WTC11 (cell line): Measurements from ENCODE around the gene SERTAD1.

Experiments used
- CREM ChIP-seq: sonication (generic); formaldehyde crosslinking; IDR thresholded peaks from 2 replicates; pipeline ENCODE4 v1.8.1; 2022; ENCODE audit warnings: mild to moderate bottlenecking, missing genetic modification reagents, moderate library complexity
- JUN ChIP-seq: sonication (generic); formaldehyde crosslinking; IDR thresholded peaks from 2 replicates; pipeline ENCODE4 v1.8.0; 2023; ENCODE audit warnings: mild to moderate bottlenecking, missing genetic modification reagents
- MXD4 ChIP-seq: fragments of 250-450 bp; sonication (Bioruptor Pico); IDR thresholded peaks from 2 replicates; pipeline ENCODE4 v1.8.0; 2021; ENCODE audit warnings: mild to moderate bottlenecking, moderate library complexity, borderline replicate concordance
- NFYB ChIP-seq: sonication (generic); formaldehyde crosslinking; conservative IDR thresholded peaks from 2 replicates; pipeline ENCODE4 v1.8.0; 2022; ENCODE audit warnings: low read depth, missing genetic modification reagents
- TEAD1 ChIP-seq: sonication (generic); formaldehyde crosslinking; IDR thresholded peaks from 2 replicates; pipeline ENCODE4 v1.8.0; 2022; ENCODE audit warnings: mild to moderate bottlenecking, missing genetic modification reagents
- ZNF232 ChIP-seq: sonication (generic); formaldehyde crosslinking; IDR thresholded peaks from 2 replicates; pipeline ENCODE4 v1.8.0; 2022; ENCODE audit warnings: mild to moderate bottlenecking, missing genetic modification reagents
- TF ChIP-seq, protein P1 (sequence below): fragments of 200-600 bp; IDR thresholded peaks from 2 replicates; pipeline ENCODE4 v1.8.0; 2022; ENCODE audit warnings: antibody characterized with exemption
- TF ChIP-seq, protein P2 (sequence below): sonication (generic); formaldehyde crosslinking; IDR thresholded peaks from 2 replicates; pipeline ENCODE4 v1.8.1; 2023; ENCODE audit warnings: mild to moderate bottlenecking, missing genetic modification reagents, moderate library complexity
- TF ChIP-seq, protein P3 (sequence below): sonication (generic); formaldehyde crosslinking; IDR thresholded peaks from 2 replicates; pipeline ENCODE4 v1.8.0; 2023; ENCODE audit warnings: mild to moderate bottlenecking, missing genetic modification reagents

DNA sequence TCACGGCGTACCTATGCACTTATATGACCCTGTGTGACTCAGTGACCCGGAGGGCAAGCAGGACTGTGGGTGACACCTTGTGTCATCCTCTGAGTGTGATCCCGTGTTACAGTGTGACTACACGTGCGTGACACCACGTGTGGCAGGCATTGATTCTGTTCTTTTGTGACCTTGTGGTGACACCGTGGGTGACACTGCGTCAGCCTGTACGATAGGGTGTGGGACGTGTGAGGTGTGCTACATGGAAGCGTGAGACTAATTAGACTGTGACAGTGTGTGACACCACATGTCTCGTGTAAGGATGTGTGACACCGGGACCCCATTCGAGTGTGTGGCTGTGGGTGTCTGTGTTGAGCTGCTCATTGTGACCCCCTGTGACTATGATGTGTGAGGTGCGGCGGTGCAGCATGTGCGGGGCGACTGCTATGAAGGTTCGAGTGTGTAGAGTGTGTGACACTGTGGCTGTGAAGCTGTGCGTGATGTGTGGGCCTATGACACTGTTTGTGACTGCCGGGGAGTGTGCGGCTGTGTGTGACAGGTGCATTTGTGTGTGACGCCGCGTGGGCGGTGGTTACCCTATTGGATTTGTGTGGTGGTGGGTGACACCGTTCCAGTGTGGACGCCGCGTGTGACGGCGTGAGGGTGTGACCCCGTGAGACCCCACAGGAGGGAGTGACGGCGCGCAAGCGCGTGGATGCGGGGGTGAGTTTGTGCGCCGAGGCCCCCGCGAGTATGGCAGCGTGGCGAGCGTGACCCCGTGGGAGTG lies 40.6 kb upstream of the SERTAD1 start:
- TF ChIP-seq, protein P1, sequence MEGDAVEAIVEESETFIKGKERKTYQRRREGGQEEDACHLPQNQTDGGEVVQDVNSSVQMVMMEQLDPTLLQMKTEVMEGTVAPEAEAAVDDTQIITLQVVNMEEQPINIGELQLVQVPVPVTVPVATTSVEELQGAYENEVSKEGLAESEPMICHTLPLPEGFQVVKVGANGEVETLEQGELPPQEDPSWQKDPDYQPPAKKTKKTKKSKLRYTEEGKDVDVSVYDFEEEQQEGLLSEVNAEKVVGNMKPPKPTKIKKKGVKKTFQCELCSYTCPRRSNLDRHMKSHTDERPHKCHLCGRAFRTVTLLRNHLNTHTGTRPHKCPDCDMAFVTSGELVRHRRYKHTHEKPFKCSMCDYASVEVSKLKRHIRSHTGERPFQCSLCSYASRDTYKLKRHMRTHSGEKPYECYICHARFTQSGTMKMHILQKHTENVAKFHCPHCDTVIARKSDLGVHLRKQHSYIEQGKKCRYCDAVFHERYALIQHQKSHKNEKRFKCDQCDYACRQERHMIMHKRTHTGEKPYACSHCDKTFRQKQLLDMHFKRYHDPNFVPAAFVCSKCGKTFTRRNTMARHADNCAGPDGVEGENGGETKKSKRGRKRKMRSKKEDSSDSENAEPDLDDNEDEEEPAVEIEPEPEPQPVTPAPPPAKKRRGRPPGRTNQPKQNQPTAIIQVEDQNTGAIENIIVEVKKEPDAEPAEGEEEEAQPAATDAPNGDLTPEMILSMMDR = no peak
- TF ChIP-seq ZNF232 = no peak
- no peak for TF ChIP-seq NFYB (CRISPR knock-in tag)
- TF ChIP-seq, protein P2, sequence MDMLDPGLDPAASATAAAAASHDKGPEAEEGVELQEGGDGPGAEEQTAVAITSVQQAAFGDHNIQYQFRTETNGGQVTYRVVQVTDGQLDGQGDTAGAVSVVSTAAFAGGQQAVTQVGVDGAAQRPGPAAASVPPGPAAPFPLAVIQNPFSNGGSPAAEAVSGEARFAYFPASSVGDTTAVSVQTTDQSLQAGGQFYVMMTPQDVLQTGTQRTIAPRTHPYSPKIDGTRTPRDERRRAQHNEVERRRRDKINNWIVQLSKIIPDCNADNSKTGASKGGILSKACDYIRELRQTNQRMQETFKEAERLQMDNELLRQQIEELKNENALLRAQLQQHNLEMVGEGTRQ (CRISPR knock-in tag) = no peak
- TF ChIP-seq, protein P3, sequence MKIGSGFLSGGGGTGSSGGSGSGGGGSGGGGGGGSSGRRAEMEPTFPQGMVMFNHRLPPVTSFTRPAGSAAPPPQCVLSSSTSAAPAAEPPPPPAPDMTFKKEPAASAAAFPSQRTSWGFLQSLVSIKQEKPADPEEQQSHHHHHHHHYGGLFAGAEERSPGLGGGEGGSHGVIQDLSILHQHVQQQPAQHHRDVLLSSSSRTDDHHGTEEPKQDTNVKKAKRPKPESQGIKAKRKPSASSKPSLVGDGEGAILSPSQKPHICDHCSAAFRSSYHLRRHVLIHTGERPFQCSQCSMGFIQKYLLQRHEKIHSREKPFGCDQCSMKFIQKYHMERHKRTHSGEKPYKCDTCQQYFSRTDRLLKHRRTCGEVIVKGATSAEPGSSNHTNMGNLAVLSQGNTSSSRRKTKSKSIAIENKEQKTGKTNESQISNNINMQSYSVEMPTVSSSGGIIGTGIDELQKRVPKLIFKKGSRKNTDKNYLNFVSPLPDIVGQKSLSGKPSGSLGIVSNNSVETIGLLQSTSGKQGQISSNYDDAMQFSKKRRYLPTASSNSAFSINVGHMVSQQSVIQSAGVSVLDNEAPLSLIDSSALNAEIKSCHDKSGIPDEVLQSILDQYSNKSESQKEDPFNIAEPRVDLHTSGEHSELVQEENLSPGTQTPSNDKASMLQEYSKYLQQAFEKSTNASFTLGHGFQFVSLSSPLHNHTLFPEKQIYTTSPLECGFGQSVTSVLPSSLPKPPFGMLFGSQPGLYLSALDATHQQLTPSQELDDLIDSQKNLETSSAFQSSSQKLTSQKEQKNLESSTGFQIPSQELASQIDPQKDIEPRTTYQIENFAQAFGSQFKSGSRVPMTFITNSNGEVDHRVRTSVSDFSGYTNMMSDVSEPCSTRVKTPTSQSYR (CRISPR knock-in tag) = no peak
- no peak for TF ChIP-seq CREM (CRISPR knock-in tag)
- TF ChIP-seq JUN (CRISPR knock-in tag) = no peak
- TF ChIP-seq TEAD1 (CRISPR knock-in tag) = no peak
- TF ChIP-seq MXD4 (CRISPR knock-in tag) = no peak
